CD14-positive monocyte (primary cell): ENCODE data around the gene SNCB. TPM values are rescaled to one million over a fixed set of nuclear protein-coding genes. Genes with fewer than 3 reads are reported as not detected.

ENCODE experiments used
- DNase-seq, 3 donors: peaks; one replicate each; pipeline ENCODE4 v3.0.0-alpha.2; 2011 to 2022
- H2AFZ ChIP-seq: 2 replicates; pipeline ENCODE4 v1.6.0; 2012; ENCODE audit warnings: mild to moderate bottlenecking, low read depth, low read length, inconsistent platforms; ENCODE audit not compliant: insufficient read depth, poor library complexity, severe bottlenecking
- H3K27ac ChIP-seq, 2 donors: 1 replicate in 1 of 2; 2 replicates in 1 of 2; pipeline ENCODE4 v1.5.1; 2012 to 2013; ENCODE audit warnings: low read length in 2 of 2, control low read depth in 1 of 2, inconsistent platforms in 1 of 2, low read depth in 1 of 2, mild to moderate bottlenecking in 1 of 2
- H3K27me3 ChIP-seq, 2 donors: one replicate each; pipeline versions ENCODE4 v1.6.0 to v1.6.1; 2011 to 2013; ENCODE audit warnings: low read length in 2 of 2; ENCODE audit not compliant: control insufficient read depth in 2 of 2, insufficient read depth in 2 of 2
- H3K36me3 ChIP-seq, 2 donors: replicated peaks in 1 of 2; 1 replicate in 1 of 2; 2 replicates in 1 of 2; pipeline versions ENCODE4 v1.5.1 to v1.6.1; 2012 to 2013; ENCODE audit warnings: low read length in 2 of 2, control low read depth in 1 of 2, inconsistent platforms in 1 of 2, mild to moderate bottlenecking in 1 of 2; ENCODE audit not compliant: insufficient read depth in 2 of 2, control insufficient read depth in 1 of 2
- H3K4me1 ChIP-seq, 2 donors: 1 replicate in 1 of 2; 2 replicates in 1 of 2; pipeline versions ENCODE4 v1.5.1 to v1.6.1; 2012 to 2013; ENCODE audit warnings: low read length in 2 of 2, control low read depth in 1 of 2, inconsistent platforms in 1 of 2, mild to moderate bottlenecking in 1 of 2, moderate library complexity in 1 of 2; ENCODE audit not compliant: insufficient read depth in 2 of 2, control insufficient read depth in 1 of 2
- H3K4me2 ChIP-seq: replicated peaks from 2 replicates; pipeline ENCODE3; 2012; ENCODE audit warnings: low read length, moderate library complexity, mild to moderate bottlenecking; ENCODE audit not compliant: poor library complexity, severe bottlenecking; ENCODE audit errors: extremely low read depth
- H3K4me3 ChIP-seq, 3 experiments: fragments of 200-600 bp in 1 of 3; sonication (generic) in 1 of 3; replicated peaks in 1 of 3; 1 replicate in 2 of 3; 2 replicates in 1 of 3; pipeline ENCODE4 v1.5.1; 2011 to 2013; ENCODE audit warnings: low read length in 3 of 3, mild to moderate bottlenecking in 3 of 3, control low read depth in 2 of 3, low read depth in 2 of 3, inconsistent platforms in 1 of 3, moderate library complexity in 1 of 3
- H3K79me2 ChIP-seq: 2 replicates; pipeline ENCODE4 v1.6.0; 2012; ENCODE audit warnings: mild to moderate bottlenecking, control low read depth, inconsistent platforms, low read length, moderate library complexity; ENCODE audit not compliant: insufficient read depth
- H3K9ac ChIP-seq: 2 replicates; pipeline ENCODE4 v1.6.0; 2017; ENCODE audit warnings: low read length, mild to moderate bottlenecking; ENCODE audit not compliant: insufficient read depth, poor library complexity, severe bottlenecking
- H3K9me3 ChIP-seq, 2 donors: replicated peaks in 1 of 2; 1 replicate in 1 of 2; 2 replicates in 1 of 2; pipeline versions ENCODE4 v1.5.1 to v1.6.1; 2012 to 2013; ENCODE audit warnings: low read length in 2 of 2, control low read depth in 1 of 2; ENCODE audit not compliant: control insufficient read depth in 1 of 2, insufficient read depth in 1 of 2
- H4K20me1 ChIP-seq: 2 replicates; pipeline ENCODE4 v1.6.0; 2012; ENCODE audit warnings: mild to moderate bottlenecking, low read length, control low read depth, moderate library complexity; ENCODE audit not compliant: insufficient read depth
- H3K27ac Mint-ChIP-seq, 7 donors: one replicate each; pipeline ENCODE4 v1.8.0; 2020; ENCODE audit warnings: mild to moderate bottlenecking in 7 of 7, mixed read lengths in 7 of 7, moderate library complexity in 6 of 7, inconsistent platforms in 2 of 7
- H3K27me3 Mint-ChIP-seq, 3 donors: one replicate each; pipeline ENCODE4 v1.8.0; 2021 to 2022; ENCODE audit warnings: low read depth in 3 of 3, mild to moderate bottlenecking in 3 of 3, mixed read lengths in 3 of 3, moderate library complexity in 3 of 3, inconsistent platforms in 1 of 3
- H3K36me3 Mint-ChIP-seq, 2 donors: one replicate each; pipeline ENCODE4 v1.8.0; 2020; ENCODE audit warnings: mixed read lengths in 2 of 2, inconsistent platforms in 1 of 2, mild to moderate bottlenecking in 1 of 2
- H3K4me1 Mint-ChIP-seq: one replicate; pipeline ENCODE4 v1.8.0; 2020; ENCODE audit warnings: mild to moderate bottlenecking, mixed read lengths
- H3K4me3 Mint-ChIP-seq, 2 donors: one replicate each; pipeline ENCODE4 v1.8.0; 2020; ENCODE audit warnings: mild to moderate bottlenecking in 2 of 2, mixed read lengths in 2 of 2, moderate library complexity in 1 of 2
- H3K9me3 Mint-ChIP-seq, 7 donors: one replicate each; pipeline ENCODE4 v1.8.0; 2020 to 2022; ENCODE audit warnings: mixed read lengths in 7 of 7, mild to moderate bottlenecking in 6 of 7, moderate library complexity in 6 of 7, inconsistent platforms in 2 of 7
- WGBS: methylation state at CpG from one replicate; pipeline ENCODE4 v1.1.5; 2013; ENCODE audit warnings: missing lambda C conversion rate; ENCODE audit not compliant: insufficient coverage; 5-methylcytosine and 5-hydroxymethylcytosine counted together
- intact Hi-C, 2 donors: fragments of 100-400 bp; cut with micrococcal nuclease; formaldehyde crosslinking; loops; one replicate each; pipeline versions ENCODE4 v1.15.0 to v1.15.1; 2023
- polyA plus RNA-seq, 3 donors: library from polyadenylated mRNA; depleted of rRNA in 1 of 3; unstranded in 2 of 3; stranded (reverse) in 1 of 3; fragments of 300-500 nt in 2 of 3; fragments of >200 nt in 1 of 3; fragmentation: Illumina TruSeq in 2 of 3; gene quantifications; 1 replicate in 2 of 3; 2 replicates in 1 of 3; pipeline ENCODE4 v1.2.3, GENCODE V29; 2012 to 2021
- TF ChIP-seq, protein P1 (sequence below): fragments of 200-600 bp; IDR thresholded peaks from one replicate; pipeline ENCODE4 v1.8.0; 2022; ENCODE audit warnings: antibody characterized with exemption, mild to moderate bottlenecking

Gene SNCB
- polyA plus RNA-seq, 3 donors = not detected

DNA sequence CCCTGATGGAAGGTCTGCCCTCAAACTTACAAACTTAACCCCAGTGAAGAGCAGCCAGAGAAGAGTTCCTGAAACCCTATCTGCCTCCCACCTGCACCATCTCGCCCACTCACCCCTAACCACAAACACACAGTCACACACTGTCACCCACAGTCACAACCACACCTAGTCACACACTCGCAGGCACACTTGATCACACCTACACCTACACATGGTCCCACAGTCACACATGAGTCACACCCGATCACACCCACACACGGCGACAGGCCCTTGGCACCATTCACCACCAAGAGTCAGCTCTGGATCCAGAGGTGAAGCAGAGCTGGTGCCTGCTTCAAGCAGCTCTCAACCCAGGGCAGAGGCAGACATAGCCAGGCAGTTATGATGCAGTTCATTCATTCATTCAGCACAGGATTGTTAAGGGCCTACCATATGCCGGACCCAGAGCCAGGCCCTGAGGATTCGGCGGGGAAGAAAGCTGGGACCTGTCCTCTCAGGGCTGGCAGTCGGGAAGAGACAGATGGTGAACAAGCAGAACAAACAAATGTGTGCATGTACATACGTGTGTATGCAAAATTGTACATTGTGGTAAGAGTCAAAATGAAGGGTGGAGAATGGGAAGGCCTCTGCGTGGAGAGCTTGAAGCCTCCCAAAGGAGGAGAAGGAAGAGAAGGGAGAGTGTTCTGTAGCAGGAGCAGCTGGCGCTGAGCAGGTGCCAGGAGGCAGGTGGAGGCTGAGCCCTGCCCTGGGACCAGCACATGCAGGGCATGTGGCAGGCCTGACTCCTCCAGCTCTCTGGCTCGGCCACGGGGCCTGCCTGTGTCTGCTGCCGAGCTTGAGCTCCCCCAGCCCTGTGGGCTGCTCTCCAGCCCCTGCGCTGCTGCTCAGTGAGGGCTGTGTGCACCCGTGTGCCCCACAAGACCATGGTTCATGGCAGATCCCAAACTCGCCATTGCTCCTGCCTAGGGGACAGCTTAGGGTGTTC, 23.4 kb upstream of the SNCB start:
- Histone ChIP-seq H3K79me2 (no peaks in the 10 kb centered on the region), H3K4me1 (peaks cover 13% of the 10 kb centered on the region in 2 donors), H3K9ac (no peak overlapping the region), H3K4me2 (no peak overlapping the region), H3K36me3 (peaks cover 7 to 28% of the 10 kb centered on the region in 2 donors), H2AFZ (no peak overlapping the region), H3K27me3 (no peaks in the 10 kb centered on the region), H3K4me3 (no peak overlapping the region), H4K20me1 (peaks cover 24% of the 10 kb centered on the region), H3K27ac (no peak overlapping the region), H3K9me3 (no peaks in the 10 kb centered on the region)
- WGBS = 92% methylated on average over 18 of the region's 18 CpGs
- TF ChIP-seq, protein P1, sequence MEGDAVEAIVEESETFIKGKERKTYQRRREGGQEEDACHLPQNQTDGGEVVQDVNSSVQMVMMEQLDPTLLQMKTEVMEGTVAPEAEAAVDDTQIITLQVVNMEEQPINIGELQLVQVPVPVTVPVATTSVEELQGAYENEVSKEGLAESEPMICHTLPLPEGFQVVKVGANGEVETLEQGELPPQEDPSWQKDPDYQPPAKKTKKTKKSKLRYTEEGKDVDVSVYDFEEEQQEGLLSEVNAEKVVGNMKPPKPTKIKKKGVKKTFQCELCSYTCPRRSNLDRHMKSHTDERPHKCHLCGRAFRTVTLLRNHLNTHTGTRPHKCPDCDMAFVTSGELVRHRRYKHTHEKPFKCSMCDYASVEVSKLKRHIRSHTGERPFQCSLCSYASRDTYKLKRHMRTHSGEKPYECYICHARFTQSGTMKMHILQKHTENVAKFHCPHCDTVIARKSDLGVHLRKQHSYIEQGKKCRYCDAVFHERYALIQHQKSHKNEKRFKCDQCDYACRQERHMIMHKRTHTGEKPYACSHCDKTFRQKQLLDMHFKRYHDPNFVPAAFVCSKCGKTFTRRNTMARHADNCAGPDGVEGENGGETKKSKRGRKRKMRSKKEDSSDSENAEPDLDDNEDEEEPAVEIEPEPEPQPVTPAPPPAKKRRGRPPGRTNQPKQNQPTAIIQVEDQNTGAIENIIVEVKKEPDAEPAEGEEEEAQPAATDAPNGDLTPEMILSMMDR = no peak
- H3K27ac Mint-ChIP-seq = peak overlapping the region in 1 of 7 donors; percentile 5
- H3K27me3 Mint-ChIP-seq = peaks cover 0 to 4% (median 2%) of the 10 kb centered on the region in 3 donors
- DNase-seq = no peak
- H3K4me3 Mint-ChIP-seq = no peak overlapping the region
- peaks cover 19% of the 10 kb centered on the region for H3K4me1 Mint-ChIP-seq
- peaks cover 34 to 42% of the 10 kb centered on the region in 2 donors for H3K36me3 Mint-ChIP-seq
- intact Hi-C loops = loop anchor here in 1 of 2 donors (10.0 kb wide), 1 partner anchor 919 kb away; no protein-coding TSS in a partner anchor
- H3K9me3 Mint-ChIP-seq = no peaks in the 10 kb centered on the region

DNA sequence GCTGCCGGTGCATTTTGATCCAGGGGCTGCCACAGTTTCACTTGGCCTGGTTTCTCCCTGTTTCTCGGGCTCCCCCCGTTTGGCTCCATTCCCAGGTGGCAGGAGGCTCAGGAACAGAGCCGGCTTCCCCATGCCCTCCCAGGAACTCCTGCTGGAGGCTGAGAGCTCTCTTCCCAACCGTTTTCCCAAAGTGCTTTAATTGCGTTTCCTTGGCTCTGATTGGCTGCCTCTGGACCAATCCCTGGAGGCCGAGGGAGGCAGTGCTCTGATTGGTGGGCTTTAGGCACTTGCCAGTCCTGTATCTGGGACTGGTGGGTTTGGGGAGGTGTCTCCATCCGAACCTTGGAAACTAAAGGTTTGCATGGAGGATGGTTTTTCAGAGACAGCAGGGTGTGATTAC, 21.8 kb upstream of the SNCB start:
- no peaks in the 10 kb centered on the region for H3K27me3 ChIP-seq
- H3K9ac ChIP-seq = no peak overlapping the region

More for the DNA sequence above, 21.8 kb upstream of the SNCB start:
- Histone ChIP-seq H4K20me1 (peaks cover 21% of the 10 kb centered on the region), H3K4me3 (no peak overlapping the region), H3K4me2 (no peak overlapping the region), H3K36me3 (peaks cover 7 to 28% of the 10 kb centered on the region in 2 donors), H2AFZ (no peak overlapping the region), H3K9me3 (no peaks in the 10 kb centered on the region), H3K27ac (no peak overlapping the region), H3K4me1 (peaks cover 17 to 20% of the 10 kb centered on the region in 2 donors), H3K79me2 (no peaks in the 10 kb centered on the region)
- Mint-ChIP-seq H3K4me1 (peaks cover 22% of the 10 kb centered on the region), H3K36me3 (peaks cover 31 to 34% of the 10 kb centered on the region in 2 donors), H3K4me3 (no peak overlapping the region), H3K27me3 (peaks cover 0 to 4% (median 2%) of the 10 kb centered on the region in 3 donors), H3K27ac (no peak overlapping the region), H3K9me3 (no peaks in the 10 kb centered on the region)
- TF ChIP-seq, protein P1 = no peak
- intact Hi-C loops = loop anchor here in 1 of 2 donors (10.0 kb wide), 1 partner anchor 917 kb away; no protein-coding TSS in a partner anchor
- no peak for DNase-seq
- 97% methylated on average over 6 of the region's 8 CpGs for WGBS
